Type B pancreatic cell (in vitro differentiated cells): Measurements from ENCODE around the gene PCBP3. TPM values are rescaled to one million over a fixed set of nuclear protein-coding genes. Genes with fewer than 3 reads are reported as not detected.

Experiments
- DNase-seq: peaks from one replicate; pipeline ENCODE4 v3.0.0; 2021; ENCODE audit warnings: mixed read lengths; ENCODE audit not compliant: unreplicated experiment; ENCODE audit errors: extremely low spot score
- H3K27ac Mint-ChIP-seq: 2 replicates; pipeline ENCODE4 v1.8.0; 2021; ENCODE audit warnings: mild to moderate bottlenecking, mixed read lengths
- H3K27me3 Mint-ChIP-seq: 2 replicates; pipeline ENCODE4 v1.8.0; 2021; ENCODE audit warnings: mixed read lengths
- H3K36me3 Mint-ChIP-seq: 2 replicates; pipeline ENCODE4 v1.8.0; 2021; ENCODE audit warnings: mixed read lengths
- H3K4me1 Mint-ChIP-seq: one replicate; pipeline ENCODE4 v1.8.0; 2021; ENCODE audit warnings: mixed read lengths; ENCODE audit not compliant: unreplicated experiment
- H3K4me3 Mint-ChIP-seq: 2 replicates; pipeline ENCODE4 v1.8.0; 2021; ENCODE audit warnings: mild to moderate bottlenecking, mixed read lengths
- H3K9me3 Mint-ChIP-seq: 2 replicates; pipeline ENCODE4 v1.8.0; 2021; ENCODE audit warnings: mixed read lengths
- CTCF ChIP-seq: fragments of 200-600 bp; sonication (generic); conservative IDR thresholded peaks from 2 replicates; pipeline ENCODE4 v1.5.0; 2021; ENCODE audit warnings: antibody characterized with exemption, mild to moderate bottlenecking
- total RNA-seq: library from RNA; stranded (reverse); gene quantifications from 2 replicates; pipeline ENCODE4 v1.2.1, GENCODE V29; 2021; ENCODE audit warnings: low replicate concordance

Gene PCBP3
- total RNA-seq, 1 donor from 2014 or later = 5.5 TPM

GRCh38 chr21:45740491-45741357, 97.2 kb downstream of the PCBP3 start:
- Mint-ChIP-seq H3K27me3 (no peaks in the 10 kb centered on the region), H3K4me1 (no peaks in the 10 kb centered on the region), H3K27ac (no peak overlapping the region), H3K4me3 (no peak overlapping the region), H3K36me3 (peaks cover 3% of the 10 kb centered on the region), H3K9me3 (no peaks in the 10 kb centered on the region)
- no peak for DNase-seq
- TF ChIP-seq CTCF = no peak

- Mint-ChIP-seq H3K4me1 (no peaks in the 10 kb centered on the region), H3K36me3 (peaks cover 3% of the 10 kb centered on the region), H3K4me3 (no peak overlapping the region), H3K27me3 (no peaks in the 10 kb centered on the region), H3K9me3 (no peaks in the 10 kb centered on the region), H3K27ac (no peak overlapping the region)
- no peak for DNase-seq
- TF ChIP-seq CTCF = no peak
Observed at GRCh38 chr21:45741691-45742090, 98.2 kb downstream of the PCBP3 start.

- H3K9me3 Mint-ChIP-seq = no peaks in the 10 kb centered on the region
Observed at GRCh38 chr21:45742247-45742646, 98.7 kb downstream of the PCBP3 start.

GRCh38 chr21:45745256-45745655, 101.7 kb downstream of the PCBP3 start:
- H3K27me3 Mint-ChIP-seq = peaks cover 7% of the 10 kb centered on the region
- H3K9me3 Mint-ChIP-seq = no peaks in the 10 kb centered on the region
- peaks cover 3% of the 10 kb centered on the region for H3K36me3 Mint-ChIP-seq
- no peak overlapping the region for H3K4me3 Mint-ChIP-seq
- peaks cover 8% of the 10 kb centered on the region for H3K4me1 Mint-ChIP-seq
- H3K27ac Mint-ChIP-seq = no peak overlapping the region
- no peak for TF ChIP-seq CTCF
- DNase-seq = no peak

More at GRCh38 chr21:45742247-45742646, 98.7 kb downstream of the PCBP3 start:
- Mint-ChIP-seq H3K4me3 (no peak overlapping the region), H3K27ac (no peak overlapping the region), H3K27me3 (no peaks in the 10 kb centered on the region), H3K4me1 (no peaks in the 10 kb centered on the region), H3K36me3 (peaks cover 3% of the 10 kb centered on the region)
- no peak for DNase-seq
- no peak for TF ChIP-seq CTCF

- DNase-seq = no peak
- Mint-ChIP-seq H3K36me3 (peaks cover 3% of the 10 kb centered on the region), H3K9me3 (no peaks in the 10 kb centered on the region), H3K27ac (no peak overlapping the region), H3K4me3 (no peak overlapping the region), H3K4me1 (peaks cover 8% of the 10 kb centered on the region), H3K27me3 (peaks cover 7% of the 10 kb centered on the region)
- TF ChIP-seq CTCF = no peak
Observed at GRCh38 chr21:45747233-45747766, 103.8 kb downstream of the PCBP3 start.
